HepG2 (cell line): ENCODE data around the gene C11orf58. TPM values are rescaled to one million over a fixed set of nuclear protein-coding genes. Genes with fewer than 3 reads are reported as not detected.

Experiments used
- ATAC-seq: fragments of 200-7000 bp; cut with Tn5 transposase; 3 replicates; pipeline ENCODE4 v1.9.1; 2020; ENCODE audit warnings: mild to moderate bottlenecking, moderate library complexity
- BruUV-seq: library from RNA; stranded (reverse); fragments of 400-500 nt; replicated peaks from 2 replicates; lab custom pipeline; 2021; lab: Mats Ljungman, UMichigan
- CTCF ChIA-PET: fragments of 300-600 bp; formaldehyde crosslinking; extraction: SDS; loops from one replicate; lab custom pipeline; 2021; ENCODE audit warnings: low total read pairs, inconsistent platforms, low intra/inter-chr PET ratio; lab: Yijun Ruan, JAX
- POLR2A ChIA-PET: fragments of 350-600 bp; sonication (Branson Sonifier 250); formaldehyde crosslinking; loops from one replicate; lab custom pipeline; 2020; ENCODE audit warnings: antibody characterized with exemption, inconsistent platforms; lab: Yijun Ruan, JAX
- DNase-seq: peaks from one replicate; pipeline ENCODE4 v3.0.0-alpha.2; 2015; ENCODE audit warnings: low spot score
- FAIRE-seq: peaks from 3 replicates; lab custom pipeline; 2011; peaks lifted over from hg19 to GRCh38; lab: Jason Lieb, UNC
- H2AFZ ChIP-seq: one replicate; pipeline ENCODE4 v1.6.1; 2011; ENCODE audit warnings: low read length, inconsistent platforms
- H3K27ac ChIP-seq: fragments of 300-600 bp; 3 replicates; pipeline ENCODE4 v1.8.0; 2011; ENCODE audit warnings: mixed run types, mild to moderate bottlenecking, mixed read lengths, low read length, inconsistent platforms; ENCODE audit not compliant: insufficient read depth; ENCODE audit errors: extremely low read length
- H3K27me3 ChIP-seq, 2 experiments: fragments of 200-600 bp in 1 of 2; 2 replicates in 1 of 2; 3 replicates in 1 of 2; pipeline versions ENCODE4 v1.6.0 to v1.8.0; 2011; ENCODE audit warnings: low read length in 2 of 2, mild to moderate bottlenecking in 2 of 2, moderate library complexity in 2 of 2, inconsistent platforms in 1 of 2; ENCODE audit not compliant: insufficient read depth in 2 of 2, control insufficient read depth in 1 of 2
- H3K36me3 ChIP-seq, 2 experiments: fragments of 200-600 bp in 1 of 2; replicated peaks in 1 of 2; 2 replicates in 1 of 2; 3 replicates in 1 of 2; pipeline versions ENCODE4 v1.5.1 to v1.8.0; 2011; ENCODE audit warnings: low read length in 2 of 2, inconsistent platforms in 1 of 2; ENCODE audit not compliant: insufficient read depth in 2 of 2, control insufficient read depth in 1 of 2
- H3K4me1 ChIP-seq: 2 replicates; pipeline ENCODE4 v1.5.1; 2012; ENCODE audit warnings: low read length, inconsistent platforms; ENCODE audit not compliant: insufficient read depth
- H3K4me2 ChIP-seq: 2 replicates; pipeline ENCODE4 v1.6.0; 2011; ENCODE audit warnings: low read depth, low read length, inconsistent platforms
- H3K4me3 ChIP-seq, 3 experiments: fragments of 200-600 bp in 1 of 3; sonication (generic), shearing (Covaris generic) in 1 of 3; replicated peaks in 1 of 3; 2 replicates each; pipeline ENCODE4 v1.5.1; 2011 to 2016; ENCODE audit warnings: low read length in 3 of 3, inconsistent platforms in 2 of 3, low read depth in 2 of 3, mild to moderate bottlenecking in 2 of 3, control low read depth in 1 of 3, mixed read lengths in 1 of 3; ENCODE audit not compliant: insufficient read depth in 1 of 3
- H3K79me2 ChIP-seq: one replicate; pipeline ENCODE4 v1.6.1; 2011; ENCODE audit warnings: low read length, inconsistent platforms; ENCODE audit not compliant: insufficient read depth
- H3K9ac ChIP-seq: 2 replicates; pipeline ENCODE4 v1.6.0; 2011; ENCODE audit warnings: mild to moderate bottlenecking, low read depth, low read length, inconsistent platforms; ENCODE audit not compliant: insufficient read depth
- H3K9me3 ChIP-seq: 2 replicates; pipeline ENCODE4 v1.5.1; 2012; ENCODE audit warnings: mild to moderate bottlenecking, low read length
- H4K20me1 ChIP-seq: 2 replicates; pipeline ENCODE4 v1.6.0; 2011; ENCODE audit warnings: inconsistent platforms, mild to moderate bottlenecking, low read length, moderate library complexity; ENCODE audit not compliant: insufficient read depth
- PTBP1 ChIP-seq: fragments of 200-400 bp; formaldehyde crosslinking; IDR thresholded peaks from 2 replicates; pipeline ENCODE4 v1.6.1; 2018; ENCODE audit warnings: low read length, low read depth; ENCODE audit not compliant: poor library complexity, severe bottlenecking
- RBM22 ChIP-seq: fragments of 200-400 bp; formaldehyde crosslinking; optimal IDR thresholded peaks from 2 replicates; pipeline ENCODE3; 2017; ENCODE audit warnings: mild to moderate bottlenecking, low read length, moderate library complexity
- RBM39 ChIP-seq: fragments of 200-400 bp; formaldehyde crosslinking; IDR thresholded peaks from one replicate; pipeline ENCODE4 v1.6.1; 2018; ENCODE audit warnings: antibody characterized with exemption, mild to moderate bottlenecking, low read depth, low read length; ENCODE audit not compliant: poor library complexity, severe bottlenecking
- ZBTB38 ChIP-seq: sonication (generic); formaldehyde crosslinking; IDR thresholded peaks from 2 replicates; pipeline ENCODE4 v1.5.1; 2020; ENCODE audit warnings: mild to moderate bottlenecking, missing genetic modification reagents
- ZFP82 ChIP-seq: sonication (generic); formaldehyde crosslinking; IDR thresholded peaks from 2 replicates; pipeline ENCODE4 v1.5.1; 2020; ENCODE audit warnings: mild to moderate bottlenecking, missing genetic modification reagents, borderline replicate concordance
- ZNF264 ChIP-seq: sonication (generic); formaldehyde crosslinking; IDR thresholded peaks from 2 replicates; pipeline ENCODE4 v1.4.0; 2020; ENCODE audit warnings: missing genetic modification reagents
- ZNF563 ChIP-seq: sonication (generic); formaldehyde crosslinking; IDR thresholded peaks from 2 replicates; pipeline ENCODE4 v1.8.0; 2022; ENCODE audit warnings: mild to moderate bottlenecking, moderate library complexity, missing genetic modification reagents
- ZNF766 ChIP-seq: sonication (generic); formaldehyde crosslinking; IDR thresholded peaks from 2 replicates; pipeline ENCODE4 v1.5.0; 2020; ENCODE audit warnings: missing genetic modification reagents, borderline replicate concordance
- ZSCAN12 ChIP-seq: sonication (generic); formaldehyde crosslinking; IDR thresholded peaks from 2 replicates; pipeline ENCODE4 v1.9.0; 2021; ENCODE audit warnings: mild to moderate bottlenecking, missing genetic modification reagents
- WGBS: methylation state at CpG from one replicate; pipeline ENCODE4 v1.1.6; 2017; ENCODE audit warnings: low lambda C conversion rate; 5-methylcytosine and 5-hydroxymethylcytosine counted together
- in situ Hi-C: cut with HindIII; loops from 2 replicates; pipeline ENCODE4 v1.10.0; 2017; ENCODE audit warnings: low pct_unique_long_range_greater_than_20kb; ENCODE audit not compliant: extremely low pct_ligation_motif_present
- intact Hi-C: fragments of 100-400 bp; cut with micrococcal nuclease; formaldehyde crosslinking; loops from one replicate; pipeline ENCODE4 v1.10.0; 2022; ENCODE audit not compliant: unreplicated experiment
- polyA plus RNA-seq, 8 experiments: library from polyadenylated mRNA; depleted of rRNA in 3 of 8; stranded (reverse) in 7 of 8; unstranded in 1 of 8; fragments of >200 nt; fragmentation: Illumina TruSeq in 4 of 8; extraction: Trizol in 4 of 8; gene quantifications; 2 replicates each; pipeline versions ENCODE4 v1.2.1 to v1.2.3, GENCODE V29; 2011 to 2016; ENCODE audit warnings: low read depth in 4 of 8, missing spikeins in 1 of 8, mixed read lengths in 1 of 8; ENCODE audit not compliant: insufficient read depth in 1 of 8
- total RNA-seq, 5 experiments: library from RNA; depleted of rRNA; stranded (reverse); fragments of >200 nt; fragmentation: Illumina TruSeq; extraction: Trizol; gene quantifications; 2 replicates each; pipeline ENCODE4 v1.2.3, GENCODE V29; 2016; ENCODE audit warnings: low read depth in 1 of 5
- TF ChIP-seq, protein P1 (sequence below), 2 experiments: IDR thresholded peaks; 2 replicates each; pipeline ENCODE4 v1.6.1; 2011 to 2012; ENCODE audit warnings: low read length in 2 of 2, borderline replicate concordance in 1 of 2, low read depth in 1 of 2, mild to moderate bottlenecking in 1 of 2, moderate library complexity in 1 of 2
- TF ChIP-seq, protein P2 (sequence below): IDR thresholded peaks from 2 replicates; pipeline ENCODE4 v1.6.1; 2016; ENCODE audit warnings: low read depth, borderline replicate concordance
- TF ChIP-seq, protein P3 (sequence below): sonication (generic); formaldehyde crosslinking; IDR thresholded peaks from 2 replicates; pipeline ENCODE4 v1.8.1; 2022; ENCODE audit warnings: mild to moderate bottlenecking, missing genetic modification reagents

Gene C11orf58
- total and polyA plus RNA-seq, 2 of the 13 experiments (the other 11 are each of a cell fraction or from before 2014, with no cell fraction given): 83.8 to 167 TPM

DNA sequence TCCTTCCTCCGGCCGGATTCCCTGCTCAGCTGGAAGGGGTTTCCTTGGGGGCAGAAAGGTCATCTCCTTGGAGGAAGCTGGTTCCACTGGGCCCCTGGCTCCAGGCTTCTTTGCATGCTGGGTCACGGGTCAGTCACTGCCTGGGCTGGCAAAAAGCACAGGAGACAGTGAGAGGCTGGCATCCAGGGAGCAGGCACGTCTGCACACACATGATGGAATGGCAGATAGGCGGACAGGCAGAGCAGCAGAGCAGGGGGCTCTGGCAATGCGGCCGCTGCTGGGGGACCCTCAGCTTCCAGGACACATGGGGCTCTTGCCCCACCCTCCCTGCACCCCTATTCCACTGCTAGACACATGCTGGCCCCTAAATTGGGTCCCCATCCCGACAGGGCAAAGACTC lies 40.4 kb downstream of the C11orf58 start:
- in situ Hi-C loops: no loop called here
- FAIRE-seq (no peak), ATAC-seq (no peak), DNase-seq (no peak)
- peaks cover 38% of the 10 kb centered on the region for H3K4me1 ChIP-seq
- no peaks in the 10 kb centered on the region for H3K79me2 ChIP-seq
- intact Hi-C loops: no loop called here
- no peaks in the 10 kb centered on the region for H3K9me3 ChIP-seq
- ChIA-PET POLR2A (no interaction called here), CTCF (no interaction called here)
- H3K9ac ChIP-seq: no peak overlapping the region
- H3K27ac ChIP-seq: no peak overlapping the region
- no peaks in the 10 kb centered on the region for H4K20me1 ChIP-seq
- no peaks in the 10 kb centered on the region for H3K27me3 ChIP-seq
- peaks cover 5 to 6% of the 10 kb centered on the region in 2 experiments; a peak in 3 of 5 replicates for H3K36me3 ChIP-seq
- WGBS: 97% methylated on average over 3 of the region's 8 CpGs
- H3K4me2 ChIP-seq: no peak overlapping the region
- no TSS peak for BruUV-seq
- TF ChIP-seq RBM22 (no peak), ZSCAN12 (no peak), ZFP82 (CRISPR knock-in tag) (no peak), RBM39 (no peak), ZBTB38 (CRISPR knock-in tag) (no peak), ZNF563 (no peak), PTBP1 (no peak), ZNF264 (CRISPR knock-in tag) (no peak), ZNF766 (CRISPR knock-in tag) (no peak)
- TF ChIP-seq, protein P1, sequence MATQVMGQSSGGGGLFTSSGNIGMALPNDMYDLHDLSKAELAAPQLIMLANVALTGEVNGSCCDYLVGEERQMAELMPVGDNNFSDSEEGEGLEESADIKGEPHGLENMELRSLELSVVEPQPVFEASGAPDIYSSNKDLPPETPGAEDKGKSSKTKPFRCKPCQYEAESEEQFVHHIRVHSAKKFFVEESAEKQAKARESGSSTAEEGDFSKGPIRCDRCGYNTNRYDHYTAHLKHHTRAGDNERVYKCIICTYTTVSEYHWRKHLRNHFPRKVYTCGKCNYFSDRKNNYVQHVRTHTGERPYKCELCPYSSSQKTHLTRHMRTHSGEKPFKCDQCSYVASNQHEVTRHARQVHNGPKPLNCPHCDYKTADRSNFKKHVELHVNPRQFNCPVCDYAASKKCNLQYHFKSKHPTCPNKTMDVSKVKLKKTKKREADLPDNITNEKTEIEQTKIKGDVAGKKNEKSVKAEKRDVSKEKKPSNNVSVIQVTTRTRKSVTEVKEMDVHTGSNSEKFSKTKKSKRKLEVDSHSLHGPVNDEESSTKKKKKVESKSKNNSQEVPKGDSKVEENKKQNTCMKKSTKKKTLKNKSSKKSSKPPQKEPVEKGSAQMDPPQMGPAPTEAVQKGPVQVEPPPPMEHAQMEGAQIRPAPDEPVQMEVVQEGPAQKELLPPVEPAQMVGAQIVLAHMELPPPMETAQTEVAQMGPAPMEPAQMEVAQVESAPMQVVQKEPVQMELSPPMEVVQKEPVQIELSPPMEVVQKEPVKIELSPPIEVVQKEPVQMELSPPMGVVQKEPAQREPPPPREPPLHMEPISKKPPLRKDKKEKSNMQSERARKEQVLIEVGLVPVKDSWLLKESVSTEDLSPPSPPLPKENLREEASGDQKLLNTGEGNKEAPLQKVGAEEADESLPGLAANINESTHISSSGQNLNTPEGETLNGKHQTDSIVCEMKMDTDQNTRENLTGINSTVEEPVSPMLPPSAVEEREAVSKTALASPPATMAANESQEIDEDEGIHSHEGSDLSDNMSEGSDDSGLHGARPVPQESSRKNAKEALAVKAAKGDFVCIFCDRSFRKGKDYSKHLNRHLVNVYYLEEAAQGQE (IDR thresholded peaks at IDR 0.05; ENCODE audit: borderline replicate concordance in 1 of 2, low read depth in 1 of 2, low read length in 2 of 2): no peak
- TF ChIP-seq, protein P2, sequence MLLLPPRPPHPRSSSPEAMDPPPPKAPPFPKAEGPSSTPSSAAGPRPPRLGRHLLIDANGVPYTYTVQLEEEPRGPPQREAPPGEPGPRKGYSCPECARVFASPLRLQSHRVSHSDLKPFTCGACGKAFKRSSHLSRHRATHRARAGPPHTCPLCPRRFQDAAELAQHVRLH (CRISPR knock-in tag): no peak
- TF ChIP-seq, protein P3, sequence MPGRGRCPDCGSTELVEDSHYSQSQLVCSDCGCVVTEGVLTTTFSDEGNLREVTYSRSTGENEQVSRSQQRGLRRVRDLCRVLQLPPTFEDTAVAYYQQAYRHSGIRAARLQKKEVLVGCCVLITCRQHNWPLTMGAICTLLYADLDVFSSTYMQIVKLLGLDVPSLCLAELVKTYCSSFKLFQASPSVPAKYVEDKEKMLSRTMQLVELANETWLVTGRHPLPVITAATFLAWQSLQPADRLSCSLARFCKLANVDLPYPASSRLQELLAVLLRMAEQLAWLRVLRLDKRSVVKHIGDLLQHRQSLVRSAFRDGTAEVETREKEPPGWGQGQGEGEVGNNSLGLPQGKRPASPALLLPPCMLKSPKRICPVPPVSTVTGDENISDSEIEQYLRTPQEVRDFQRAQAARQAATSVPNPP: no peak
- no peak overlapping the region for H3K4me3 ChIP-seq
- H2AFZ ChIP-seq: no peak overlapping the region
